HepG2 (cell line): ENCODE results near the gene SMTNL1. TPM values are rescaled to one million over a fixed set of nuclear protein-coding genes. Genes with fewer than 3 reads are reported as not detected.

Experiments used
- IRF1 ChIP-seq: sonication (generic); formaldehyde crosslinking; IDR thresholded peaks from 2 replicates; pipeline ENCODE4 v1.4.0; 2020; ENCODE audit warnings: low read depth, mild to moderate bottlenecking, missing genetic modification reagents
- PAX8 ChIP-seq: sonication (generic); formaldehyde crosslinking; IDR thresholded peaks from 2 replicates; pipeline ENCODE4 v1.8.0; 2022; ENCODE audit warnings: mild to moderate bottlenecking, missing genetic modification reagents, borderline replicate concordance
- STAG1 ChIP-seq: sonication (generic); formaldehyde crosslinking; IDR thresholded peaks from 2 replicates; pipeline ENCODE4 v1.4.0; 2020; ENCODE audit warnings: missing genetic modification reagents
- ZBTB7B ChIP-seq: sonication (generic); formaldehyde crosslinking; IDR thresholded peaks from 2 replicates; pipeline ENCODE4 v1.4.0; 2020; ENCODE audit warnings: missing genetic modification reagents
- ZFP1 ChIP-seq: IDR thresholded peaks from 2 replicates; pipeline ENCODE4 v1.6.1; 2016
- ZKSCAN5 ChIP-seq: sonication (generic); formaldehyde crosslinking; IDR thresholded peaks from 2 replicates; pipeline ENCODE4 v1.5.1; 2020; ENCODE audit warnings: mild to moderate bottlenecking, missing genetic modification reagents
- ZNF160 ChIP-seq: sonication (generic); formaldehyde crosslinking; IDR thresholded peaks from 2 replicates; pipeline ENCODE4 v1.8.0; 2022; ENCODE audit warnings: mild to moderate bottlenecking, inconsistent platforms, missing genetic modification reagents
- ZNF572 ChIP-seq: sonication (generic); formaldehyde crosslinking; IDR thresholded peaks from 2 replicates; pipeline ENCODE4 v1.5.1; 2020; ENCODE audit warnings: mild to moderate bottlenecking, missing genetic modification reagents
- polyA plus RNA-seq, 8 experiments: library from polyadenylated mRNA; depleted of rRNA in 3 of 8; stranded (reverse) in 7 of 8; unstranded in 1 of 8; fragments of >200 nt; fragmentation: Illumina TruSeq in 4 of 8; extraction: Trizol in 4 of 8; gene quantifications; 2 replicates each; pipeline versions ENCODE4 v1.2.1 to v1.2.3, GENCODE V29; 2011 to 2016; ENCODE audit warnings: low read depth in 4 of 8, missing spikeins in 1 of 8, mixed read lengths in 1 of 8; ENCODE audit not compliant: insufficient read depth in 1 of 8
- total RNA-seq, 5 experiments: library from RNA; depleted of rRNA; stranded (reverse); fragments of >200 nt; fragmentation: Illumina TruSeq; extraction: Trizol; gene quantifications; 2 replicates each; pipeline ENCODE4 v1.2.3, GENCODE V29; 2016; ENCODE audit warnings: low read depth in 1 of 5
- TF ChIP-seq, protein P1 (sequence below), 2 experiments: sonication (generic) in 1 of 2; formaldehyde crosslinking in 1 of 2; IDR thresholded peaks; 2 replicates each; pipeline versions ENCODE4 v1.4.0 to v1.6.1; 2016 to 2020; ENCODE audit warnings: borderline replicate concordance in 1 of 2, low read depth in 1 of 2, mild to moderate bottlenecking in 1 of 2, missing genetic modification reagents in 1 of 2
- TF ChIP-seq, protein P2 (sequence below): sonication (generic); formaldehyde crosslinking; IDR thresholded peaks from 2 replicates; pipeline ENCODE4 v1.9.0; 2021; ENCODE audit warnings: missing genetic modification reagents, borderline replicate concordance
- TF ChIP-seq, protein P3 (sequence below): sonication (generic); formaldehyde crosslinking; IDR thresholded peaks from 2 replicates; pipeline ENCODE4 v1.5.0; 2020; ENCODE audit warnings: missing genetic modification reagents, mild to moderate bottlenecking, borderline replicate concordance
- TF ChIP-seq, protein P4 (sequence below): sonication (generic); formaldehyde crosslinking; IDR thresholded peaks from 2 replicates; pipeline ENCODE4 v1.9.0; 2022; ENCODE audit warnings: missing genetic modification reagents, mild to moderate bottlenecking, borderline replicate concordance
- TF ChIP-seq, protein P5 (sequence below): sonication (generic); formaldehyde crosslinking; IDR thresholded peaks from 2 replicates; pipeline ENCODE4 v1.4.0; 2020; ENCODE audit warnings: mild to moderate bottlenecking, missing genetic modification reagents

Gene SMTNL1
- total and polyA plus RNA-seq, 2 of the 13 experiments (the other 11 are each of a cell fraction or from before 2014, with no cell fraction given) = 0.04 TPM; not detected in 1

DNA sequence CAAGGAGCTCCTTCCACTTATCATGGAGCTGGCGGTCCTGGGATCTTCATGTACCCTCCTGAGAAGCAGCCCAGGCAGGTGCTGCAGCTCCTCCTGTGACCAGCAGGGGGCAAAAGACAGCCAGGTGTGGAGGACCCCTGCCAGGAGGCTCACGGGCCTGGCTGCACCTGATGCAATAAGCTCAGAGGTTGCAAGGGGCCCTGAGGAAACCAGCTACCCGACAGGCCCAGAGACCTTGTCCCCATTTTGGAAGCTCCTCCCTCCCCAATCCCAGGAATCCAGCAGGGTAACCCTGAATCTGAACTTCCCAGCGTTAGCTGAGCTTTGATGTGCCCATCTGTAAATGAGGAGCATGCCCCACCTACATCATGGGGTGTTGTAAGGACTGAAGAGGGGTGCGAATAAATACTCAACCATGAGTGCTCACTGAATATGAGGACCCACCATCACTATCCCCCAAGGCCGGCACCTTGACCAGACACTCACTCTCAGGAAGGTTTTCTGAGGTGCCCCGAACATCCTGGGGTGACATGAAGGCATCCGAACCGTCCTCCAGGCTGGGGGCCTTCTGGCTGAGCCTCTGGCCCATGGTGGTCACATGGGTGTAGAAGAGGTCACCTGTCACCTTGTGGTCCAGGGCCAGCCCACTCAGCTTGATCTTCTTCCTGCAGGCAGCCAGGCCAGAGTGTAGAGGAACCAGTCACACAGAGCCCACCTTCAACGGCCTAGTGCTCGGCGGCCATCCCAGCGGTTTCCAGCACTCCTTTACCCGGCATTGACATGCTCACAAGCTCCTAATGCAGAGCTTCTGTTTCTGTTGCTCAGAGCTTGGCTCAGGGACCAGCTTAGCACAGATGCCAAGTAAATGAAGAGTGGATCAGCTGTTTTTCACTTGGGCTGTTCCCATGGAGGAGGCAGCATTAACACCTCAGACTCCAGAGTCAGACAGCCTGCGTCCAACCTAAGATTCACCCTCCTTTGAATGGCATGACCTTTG lies 43.6 kb upstream of the SMTNL1 start (continued):
- TF ChIP-seq STAG1 (CRISPR knock-in tag) (peak; percentile 91), IRF1 (CRISPR knock-in tag) (no peak), ZNF572 (CRISPR knock-in tag) (no peak), PAX8 (CRISPR knock-in tag) (no peak), ZBTB7B (peak; percentile 52; the same call in 1 of the 2 replicates), ZKSCAN5 (CRISPR knock-in tag) (no peak), ZNF160 (no peak), ZFP1 (CRISPR knock-in tag) (no peak)
- TF ChIP-seq, protein P1, sequence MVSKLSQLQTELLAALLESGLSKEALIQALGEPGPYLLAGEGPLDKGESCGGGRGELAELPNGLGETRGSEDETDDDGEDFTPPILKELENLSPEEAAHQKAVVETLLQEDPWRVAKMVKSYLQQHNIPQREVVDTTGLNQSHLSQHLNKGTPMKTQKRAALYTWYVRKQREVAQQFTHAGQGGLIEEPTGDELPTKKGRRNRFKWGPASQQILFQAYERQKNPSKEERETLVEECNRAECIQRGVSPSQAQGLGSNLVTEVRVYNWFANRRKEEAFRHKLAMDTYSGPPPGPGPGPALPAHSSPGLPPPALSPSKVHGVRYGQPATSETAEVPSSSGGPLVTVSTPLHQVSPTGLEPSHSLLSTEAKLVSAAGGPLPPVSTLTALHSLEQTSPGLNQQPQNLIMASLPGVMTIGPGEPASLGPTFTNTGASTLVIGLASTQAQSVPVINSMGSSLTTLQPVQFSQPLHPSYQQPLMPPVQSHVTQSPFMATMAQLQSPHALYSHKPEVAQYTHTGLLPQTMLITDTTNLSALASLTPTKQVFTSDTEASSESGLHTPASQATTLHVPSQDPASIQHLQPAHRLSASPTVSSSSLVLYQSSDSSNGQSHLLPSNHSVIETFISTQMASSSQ (IDR thresholded peaks at IDR 0.05; ENCODE audit: low read depth) = no peak
- TF ChIP-seq, protein P1 (CRISPR knock-in tag; IDR thresholded peaks at IDR 0.05; ENCODE audit: borderline replicate concordance) = no peak
- TF ChIP-seq, protein P2, sequence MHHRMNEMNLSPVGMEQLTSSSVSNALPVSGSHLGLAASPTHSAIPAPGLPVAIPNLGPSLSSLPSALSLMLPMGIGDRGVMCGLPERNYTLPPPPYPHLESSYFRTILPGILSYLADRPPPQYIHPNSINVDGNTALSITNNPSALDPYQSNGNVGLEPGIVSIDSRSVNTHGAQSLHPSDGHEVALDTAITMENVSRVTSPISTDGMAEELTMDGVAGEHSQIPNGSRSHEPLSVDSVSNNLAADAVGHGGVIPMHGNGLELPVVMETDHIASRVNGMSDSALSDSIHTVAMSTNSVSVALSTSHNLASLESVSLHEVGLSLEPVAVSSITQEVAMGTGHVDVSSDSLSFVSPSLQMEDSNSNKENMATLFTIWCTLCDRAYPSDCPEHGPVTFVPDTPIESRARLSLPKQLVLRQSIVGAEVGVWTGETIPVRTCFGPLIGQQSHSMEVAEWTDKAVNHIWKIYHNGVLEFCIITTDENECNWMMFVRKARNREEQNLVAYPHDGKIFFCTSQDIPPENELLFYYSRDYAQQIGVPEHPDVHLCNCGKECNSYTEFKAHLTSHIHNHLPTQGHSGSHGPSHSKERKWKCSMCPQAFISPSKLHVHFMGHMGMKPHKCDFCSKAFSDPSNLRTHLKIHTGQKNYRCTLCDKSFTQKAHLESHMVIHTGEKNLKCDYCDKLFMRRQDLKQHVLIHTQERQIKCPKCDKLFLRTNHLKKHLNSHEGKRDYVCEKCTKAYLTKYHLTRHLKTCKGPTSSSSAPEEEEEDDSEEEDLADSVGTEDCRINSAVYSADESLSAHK = no peak
- TF ChIP-seq, protein P3, sequence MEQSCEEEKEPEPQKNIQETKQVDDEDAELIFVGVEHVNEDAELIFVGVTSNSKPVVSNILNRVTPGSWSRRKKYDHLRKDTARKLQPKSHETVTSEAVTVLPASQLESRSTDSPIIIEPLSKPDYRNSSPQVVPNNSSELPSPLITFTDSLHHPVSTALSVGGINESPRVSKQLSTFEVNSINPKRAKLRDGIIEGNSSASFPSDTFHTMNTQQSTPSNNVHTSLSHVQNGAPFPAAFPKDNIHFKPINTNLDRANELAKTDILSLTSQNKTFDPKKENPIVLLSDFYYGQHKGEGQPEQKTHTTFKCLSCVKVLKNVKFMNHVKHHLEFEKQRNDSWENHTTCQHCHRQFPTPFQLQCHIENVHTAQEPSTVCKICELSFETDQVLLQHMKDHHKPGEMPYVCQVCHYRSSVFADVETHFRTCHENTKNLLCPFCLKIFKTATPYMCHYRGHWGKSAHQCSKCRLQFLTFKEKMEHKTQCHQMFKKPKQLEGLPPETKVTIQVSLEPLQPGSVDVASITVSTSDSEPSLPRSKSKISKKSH (CRISPR knock-in tag) = no peak
- TF ChIP-seq, protein P4, sequence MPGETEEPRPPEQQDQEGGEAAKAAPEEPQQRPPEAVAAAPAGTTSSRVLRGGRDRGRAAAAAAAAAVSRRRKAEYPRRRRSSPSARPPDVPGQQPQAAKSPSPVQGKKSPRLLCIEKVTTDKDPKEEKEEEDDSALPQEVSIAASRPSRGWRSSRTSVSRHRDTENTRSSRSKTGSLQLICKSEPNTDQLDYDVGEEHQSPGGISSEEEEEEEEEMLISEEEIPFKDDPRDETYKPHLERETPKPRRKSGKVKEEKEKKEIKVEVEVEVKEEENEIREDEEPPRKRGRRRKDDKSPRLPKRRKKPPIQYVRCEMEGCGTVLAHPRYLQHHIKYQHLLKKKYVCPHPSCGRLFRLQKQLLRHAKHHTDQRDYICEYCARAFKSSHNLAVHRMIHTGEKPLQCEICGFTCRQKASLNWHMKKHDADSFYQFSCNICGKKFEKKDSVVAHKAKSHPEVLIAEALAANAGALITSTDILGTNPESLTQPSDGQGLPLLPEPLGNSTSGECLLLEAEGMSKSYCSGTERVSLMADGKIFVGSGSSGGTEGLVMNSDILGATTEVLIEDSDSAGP = peak; percentile 73; the same call in 1 of the 2 replicates
- TF ChIP-seq, protein P5, sequence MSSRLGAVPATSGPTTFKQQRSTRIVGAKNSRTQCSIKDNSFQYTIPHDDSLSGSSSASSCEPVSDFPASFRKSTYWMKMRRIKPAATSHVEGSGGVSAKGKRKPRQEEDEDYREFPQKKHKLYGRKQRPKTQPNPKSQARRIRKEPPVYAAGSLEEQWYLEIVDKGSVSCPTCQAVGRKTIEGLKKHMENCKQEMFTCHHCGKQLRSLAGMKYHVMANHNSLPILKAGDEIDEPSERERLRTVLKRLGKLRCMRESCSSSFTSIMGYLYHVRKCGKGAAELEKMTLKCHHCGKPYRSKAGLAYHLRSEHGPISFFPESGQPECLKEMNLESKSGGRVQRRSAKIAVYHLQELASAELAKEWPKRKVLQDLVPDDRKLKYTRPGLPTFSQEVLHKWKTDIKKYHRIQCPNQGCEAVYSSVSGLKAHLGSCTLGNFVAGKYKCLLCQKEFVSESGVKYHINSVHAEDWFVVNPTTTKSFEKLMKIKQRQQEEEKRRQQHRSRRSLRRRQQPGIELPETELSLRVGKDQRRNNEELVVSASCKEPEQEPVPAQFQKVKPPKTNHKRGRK (CRISPR knock-in tag) = no peak
